AG10803 (cell line): ENCODE measurements around the gene COLEC12.

Source experiments
- DNase-seq: peaks from one replicate; pipeline ENCODE4 v3.0.0; 2010; ENCODE audit warnings: low read depth
- H3K4me3 ChIP-seq: 2 replicates; pipeline ENCODE4 v1.5.1; 2011; ENCODE audit warnings: mild to moderate bottlenecking, low read length, control low read depth
- CTCF ChIP-seq: conservative IDR thresholded peaks from 2 replicates; pipeline ENCODE4 v1.5.1; 2011; ENCODE audit warnings: mild to moderate bottlenecking, low read length, control low read depth, inconsistent platforms

The COLEC12 gene

GRCh38 chr18:489244-490023, 11.1 kb downstream of the COLEC12 start:
- TF ChIP-seq CTCF = no peak
- H3K4me3 ChIP-seq = no peak overlapping the region
- peak; percentile 73 for DNase-seq

GRCh38 chr18:486929-487740, 13.4 kb downstream of the COLEC12 start:
- TF ChIP-seq CTCF = no peak
- no peak for DNase-seq
- H3K4me3 ChIP-seq = no peak overlapping the region

GRCh38 chr18:484749-485464, 15.6 kb downstream of the COLEC12 start:
- no peak overlapping the region for H3K4me3 ChIP-seq
- no peak for TF ChIP-seq CTCF
- DNase-seq = no peak

- no peak for TF ChIP-seq CTCF
- DNase-seq = peak; percentile 54
- H3K4me3 ChIP-seq = no peak overlapping the region
These were observed 21.8 kb downstream of the COLEC12 start for GRCh38 chr18:478681-479080.

GRCh38 chr18:477565-477964, 22.9 kb downstream of the COLEC12 start:
- H3K4me3 ChIP-seq = no peak overlapping the region
- DNase-seq = no peak
- TF ChIP-seq CTCF = no peak

- no peak for DNase-seq
- no peak for TF ChIP-seq CTCF
- no peak overlapping the region for H3K4me3 ChIP-seq
These were observed 24.2 kb downstream of the COLEC12 start for GRCh38 chr18:476251-476664.
